ENCODE data around the gene ROBO3. TPM values are rescaled to one million over a fixed set of nuclear protein-coding genes. Genes with fewer than 3 reads are reported as not detected.
A peak's percentile ranks its signal among the peaks of the same experiment; 100 is the strongest.

The ROBO3 gene
- 1 to 10 TPM in 5 of 6 experiments, under 1 TPM in 1; 0.80 to 3.6 (median 1.8) TPM for total RNA-seq
- long read RNA-seq: 0 reads

- ATAC-seq: no peak
- WGBS (ENCODE audit: insufficient coverage, low coverage, low lambda C conversion rate, missing lambda C conversion rate): 2% methylated on average over 27 of the region's 53 CpGs
- Histone ChIP-seq H3K36me3 (no peaks in the 10 kb centered on the region), H3K4me1 (peaks cover 0 to 25% (median 3%) of the 10 kb centered on the region in 4 donors), H3K27me3 (peaks cover 13 to 50% of the 10 kb centered on the region in 2 donors), H3K27ac (no peak within 1 kb of the TSS), H3K4me3 (peak within 1 kb of the TSS in 1 of 3 donors; percentile 31), H3K9me3 (no peaks in the 10 kb centered on the region)
- intact Hi-C loops (cut with DNase I): loop anchor here in 1 of 2 donors (10.0 kb wide), 1 partner anchor 221 kb away; no protein-coding TSS in a partner anchor
- peak in 1 of 3 donors; percentile 35 for DNase-seq
- TF ChIP-seq CTCF (IDR thresholded peaks at IDR 0.05): no peak
- TF ChIP-seq POLR2A (IDR thresholded peaks at IDR 0.05): no peak
These were observed at the start of gene ROBO3 for GRCh38 chr11:124865181-124865901. Gene ROBO3, plus strand, starts transcription at chr11:124865432. Its CDS starts 146 bp downstream, at chr11:124865578.

GRCh38 chr11:124817036-124817435, 48.2 kb upstream of the ROBO3 start:
- ATAC-seq (peak in 1 of 4 donors; percentile 35), DNase-seq (peak in 1 of 3 donors; percentile 31)
- 71% methylated on average over 3 of the region's 3 CpGs for WGBS (ENCODE audit: insufficient coverage, low coverage, low lambda C conversion rate, missing lambda C conversion rate)
- H3K36me3 ChIP-seq: no peaks in the 10 kb centered on the region
- no peak for TF ChIP-seq CTCF (IDR thresholded peaks at IDR 0.05)
- no peak for TF ChIP-seq POLR2A (IDR thresholded peaks at IDR 0.05)
- no peaks in the 10 kb centered on the region for H3K4me1 ChIP-seq
- H3K27me3 ChIP-seq: no peaks in the 10 kb centered on the region
- H3K9me3 ChIP-seq: no peaks in the 10 kb centered on the region
- intact Hi-C loops (cut with DNase I): no loop called here
- no peak overlapping the region for H3K27ac ChIP-seq
- H3K4me3 ChIP-seq: no peak overlapping the region

GRCh38 chr11:124821995-124822730, 43.1 kb upstream of the ROBO3 start:
- ATAC-seq (no peak), DNase-seq (no peak)
- no peaks in the 10 kb centered on the region for H3K4me1 ChIP-seq
- no peak overlapping the region for H3K4me3 ChIP-seq
- intact Hi-C loops (cut with DNase I): no loop called here
- no peak overlapping the region for H3K27ac ChIP-seq
- TF ChIP-seq CTCF (IDR thresholded peaks at IDR 0.05) (no peak), POLR2A (IDR thresholded peaks at IDR 0.05) (no peak)
- H3K9me3 ChIP-seq: no peaks in the 10 kb centered on the region
- no peaks in the 10 kb centered on the region for H3K27me3 ChIP-seq
- WGBS (ENCODE audit: insufficient coverage, low coverage, low lambda C conversion rate, missing lambda C conversion rate): 29% methylated on average over 6 of the region's 6 CpGs
- no peaks in the 10 kb centered on the region for H3K36me3 ChIP-seq

- H3K36me3 ChIP-seq: no peaks in the 10 kb centered on the region
- WGBS (ENCODE audit: insufficient coverage, low coverage, low lambda C conversion rate, missing lambda C conversion rate): 47% methylated on average over 7 of the region's 8 CpGs
- no peak overlapping the region for H3K4me3 ChIP-seq
- no peak overlapping the region for H3K27ac ChIP-seq
- H3K4me1 ChIP-seq: no peaks in the 10 kb centered on the region
- intact Hi-C loops (cut with DNase I): no loop called here
- ATAC-seq: no peak
- no peaks in the 10 kb centered on the region for H3K27me3 ChIP-seq
- H3K9me3 ChIP-seq: no peaks in the 10 kb centered on the region
- no peak for DNase-seq
- no peak for TF ChIP-seq CTCF (IDR thresholded peaks at IDR 0.05)
- no peak for TF ChIP-seq POLR2A (IDR thresholded peaks at IDR 0.05)
These were observed 41.5 kb upstream of the ROBO3 start for GRCh38 chr11:124823512-124824376.
